Glutamatergic neuron (in vitro differentiated cells): ENCODE data around the gene TNFRSF6B. TPM values are rescaled to one million over a fixed set of nuclear protein-coding genes. Genes with fewer than 3 reads are reported as not detected.

Source experiments
- DNase-seq: peaks from one replicate; pipeline ENCODE4 v3.0.0; 2022
- H3K27ac Mint-ChIP-seq: one replicate; pipeline ENCODE4 v1.8.0; 2020; ENCODE audit warnings: mild to moderate bottlenecking, mixed read lengths, inconsistent platforms; ENCODE audit not compliant: unreplicated experiment
- H3K27me3 Mint-ChIP-seq: one replicate; pipeline ENCODE4 v1.8.0; 2020; ENCODE audit warnings: mild to moderate bottlenecking, moderate library complexity, mixed read lengths, inconsistent platforms; ENCODE audit not compliant: unreplicated experiment
- H3K36me3 Mint-ChIP-seq: one replicate; pipeline ENCODE4 v1.8.0; 2020; ENCODE audit warnings: mild to moderate bottlenecking, mixed read lengths, inconsistent platforms; ENCODE audit not compliant: unreplicated experiment
- H3K4me1 Mint-ChIP-seq: one replicate; pipeline ENCODE4 v1.8.0; 2020; ENCODE audit warnings: mild to moderate bottlenecking, low read depth, mixed read lengths, inconsistent platforms; ENCODE audit not compliant: unreplicated experiment
- H3K4me3 Mint-ChIP-seq: one replicate; pipeline ENCODE4 v1.8.0; 2020; ENCODE audit warnings: mild to moderate bottlenecking, mixed read lengths, inconsistent platforms; ENCODE audit not compliant: unreplicated experiment
- H3K9me3 Mint-ChIP-seq: one replicate; pipeline ENCODE4 v1.8.0; 2020; ENCODE audit warnings: mild to moderate bottlenecking, moderate library complexity, mixed read lengths, inconsistent platforms; ENCODE audit not compliant: unreplicated experiment
- total RNA-seq: library from RNA; stranded (reverse); fragmentation: NEBNext Ultra II Directional; extraction: Animal tissue kit (Norgen Biotek cat#: 25700); gene quantifications from one replicate; pipeline ENCODE4 v1.2.1, GENCODE V29; 2021; ENCODE audit not compliant: unreplicated experiment
- TF ChIP-seq, protein P1 (sequence below): fragments of 200-600 bp; sonication (generic); IDR thresholded peaks from one replicate; pipeline ENCODE4 v1.5.0; 2021; ENCODE audit not compliant: partially characterized antibody, unreplicated experiment

TNFRSF6B gene
- total RNA-seq, 1 donor from 2014 or later: not detected

DNA sequence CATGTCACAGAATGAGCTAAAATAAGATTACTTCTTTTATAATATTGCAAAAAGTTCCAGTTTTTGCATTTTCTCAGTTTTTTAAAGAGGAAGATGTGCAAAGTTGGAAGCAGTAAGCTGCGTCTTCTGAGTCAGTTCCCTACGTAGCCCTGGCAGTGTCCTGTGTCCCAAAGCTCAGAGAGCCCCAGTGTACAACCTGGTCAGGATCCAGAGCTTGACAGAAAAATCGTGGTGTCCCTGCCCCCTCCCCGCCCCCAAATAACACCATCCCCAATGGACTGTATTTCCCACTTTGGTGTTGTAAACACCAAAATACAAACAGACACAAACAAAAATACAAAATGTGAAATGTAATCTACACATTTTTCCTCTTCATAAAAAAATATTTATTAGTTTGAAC is 47.7 kb downstream of the TNFRSF6B start:
- TF ChIP-seq, protein P1, sequence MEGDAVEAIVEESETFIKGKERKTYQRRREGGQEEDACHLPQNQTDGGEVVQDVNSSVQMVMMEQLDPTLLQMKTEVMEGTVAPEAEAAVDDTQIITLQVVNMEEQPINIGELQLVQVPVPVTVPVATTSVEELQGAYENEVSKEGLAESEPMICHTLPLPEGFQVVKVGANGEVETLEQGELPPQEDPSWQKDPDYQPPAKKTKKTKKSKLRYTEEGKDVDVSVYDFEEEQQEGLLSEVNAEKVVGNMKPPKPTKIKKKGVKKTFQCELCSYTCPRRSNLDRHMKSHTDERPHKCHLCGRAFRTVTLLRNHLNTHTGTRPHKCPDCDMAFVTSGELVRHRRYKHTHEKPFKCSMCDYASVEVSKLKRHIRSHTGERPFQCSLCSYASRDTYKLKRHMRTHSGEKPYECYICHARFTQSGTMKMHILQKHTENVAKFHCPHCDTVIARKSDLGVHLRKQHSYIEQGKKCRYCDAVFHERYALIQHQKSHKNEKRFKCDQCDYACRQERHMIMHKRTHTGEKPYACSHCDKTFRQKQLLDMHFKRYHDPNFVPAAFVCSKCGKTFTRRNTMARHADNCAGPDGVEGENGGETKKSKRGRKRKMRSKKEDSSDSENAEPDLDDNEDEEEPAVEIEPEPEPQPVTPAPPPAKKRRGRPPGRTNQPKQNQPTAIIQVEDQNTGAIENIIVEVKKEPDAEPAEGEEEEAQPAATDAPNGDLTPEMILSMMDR: no peak
- no peak for DNase-seq
- H3K4me1 Mint-ChIP-seq: peaks cover 2% of the 10 kb centered on the region
- H3K36me3 Mint-ChIP-seq: no peaks in the 10 kb centered on the region
- H3K27me3 Mint-ChIP-seq: peaks cover 13% of the 10 kb centered on the region
- no peak overlapping the region for H3K27ac Mint-ChIP-seq
- H3K4me3 Mint-ChIP-seq: no peak overlapping the region
- H3K9me3 Mint-ChIP-seq: peaks cover 12% of the 10 kb centered on the region

DNA sequence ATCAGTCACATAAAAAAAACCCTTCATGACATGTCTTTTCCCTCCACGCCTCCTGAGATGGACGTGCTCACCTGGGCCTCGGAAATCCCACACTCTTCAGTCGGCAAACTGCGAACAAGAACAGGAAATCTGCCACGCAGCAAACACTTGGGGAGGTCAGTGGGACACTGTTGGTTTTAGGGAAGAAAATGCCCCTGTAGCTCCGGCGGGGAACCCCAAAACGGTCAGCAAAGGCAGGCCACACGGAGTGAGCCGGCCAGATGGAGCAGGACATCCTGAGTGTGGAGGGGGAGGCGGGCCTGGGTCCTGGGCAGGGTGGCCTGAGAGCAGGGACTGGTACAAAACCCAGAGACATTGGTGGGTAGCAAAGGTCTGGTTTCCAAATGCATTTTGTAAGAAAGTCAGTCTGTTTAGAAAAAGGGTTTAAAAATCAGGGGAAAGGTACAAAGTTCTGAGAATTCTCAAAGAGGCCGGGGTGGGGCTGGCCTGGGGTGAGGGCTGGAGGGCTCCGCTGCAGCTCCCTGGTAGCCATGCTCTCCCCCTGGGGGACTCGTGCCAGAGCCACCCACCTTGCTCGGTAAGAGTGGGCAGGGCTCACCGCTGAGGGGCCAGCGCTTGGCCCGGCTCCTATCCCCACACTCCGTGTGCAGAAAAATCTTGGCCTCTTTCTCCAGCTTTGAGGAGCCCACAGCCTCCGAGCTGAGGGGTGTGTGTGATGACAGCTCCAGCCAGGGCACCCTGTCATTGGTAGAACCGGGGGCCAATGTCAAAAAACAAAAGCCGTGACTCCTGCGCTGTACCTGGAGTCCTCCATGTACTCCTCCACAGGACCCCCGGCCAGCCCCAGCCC is 48.3 kb downstream of the TNFRSF6B start:
- DNase-seq: no peak
- TF ChIP-seq, protein P1: no peak
- Mint-ChIP-seq H3K27me3 (peaks cover 13% of the 10 kb centered on the region), H3K4me3 (no peak overlapping the region), H3K4me1 (peaks cover 2% of the 10 kb centered on the region), H3K36me3 (no peaks in the 10 kb centered on the region), H3K27ac (no peak overlapping the region), H3K9me3 (peaks cover 12% of the 10 kb centered on the region)

DNA sequence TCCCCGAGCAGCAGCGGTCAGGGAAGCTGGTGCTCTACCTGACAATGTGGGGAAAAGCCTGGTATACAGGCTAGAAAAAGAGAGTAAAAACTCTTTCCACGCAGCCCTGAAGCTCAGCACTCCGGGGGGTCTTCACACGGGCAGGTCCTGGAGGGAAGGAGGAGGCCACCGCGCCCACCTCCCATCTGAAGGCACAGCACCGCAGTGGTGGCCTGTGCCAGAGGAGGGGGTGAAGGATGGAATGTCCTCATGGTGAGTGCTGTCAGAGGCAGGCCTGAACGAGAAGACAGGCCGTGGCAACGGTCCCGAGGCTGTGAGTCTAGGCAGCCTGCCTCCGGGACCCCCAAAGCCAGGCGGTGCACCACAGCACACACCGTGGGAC is 49.0 kb downstream of the TNFRSF6B start:
- peak overlapping the region; percentile 34 for H3K27ac Mint-ChIP-seq
- H3K27me3 Mint-ChIP-seq: peaks cover 13% of the 10 kb centered on the region
- no peak overlapping the region for H3K4me3 Mint-ChIP-seq
- no peaks in the 10 kb centered on the region for H3K36me3 Mint-ChIP-seq
- H3K9me3 Mint-ChIP-seq: peaks cover 12% of the 10 kb centered on the region
- TF ChIP-seq, protein P1: no peak
- H3K4me1 Mint-ChIP-seq: peaks cover 2% of the 10 kb centered on the region
- DNase-seq: no peak

DNA sequence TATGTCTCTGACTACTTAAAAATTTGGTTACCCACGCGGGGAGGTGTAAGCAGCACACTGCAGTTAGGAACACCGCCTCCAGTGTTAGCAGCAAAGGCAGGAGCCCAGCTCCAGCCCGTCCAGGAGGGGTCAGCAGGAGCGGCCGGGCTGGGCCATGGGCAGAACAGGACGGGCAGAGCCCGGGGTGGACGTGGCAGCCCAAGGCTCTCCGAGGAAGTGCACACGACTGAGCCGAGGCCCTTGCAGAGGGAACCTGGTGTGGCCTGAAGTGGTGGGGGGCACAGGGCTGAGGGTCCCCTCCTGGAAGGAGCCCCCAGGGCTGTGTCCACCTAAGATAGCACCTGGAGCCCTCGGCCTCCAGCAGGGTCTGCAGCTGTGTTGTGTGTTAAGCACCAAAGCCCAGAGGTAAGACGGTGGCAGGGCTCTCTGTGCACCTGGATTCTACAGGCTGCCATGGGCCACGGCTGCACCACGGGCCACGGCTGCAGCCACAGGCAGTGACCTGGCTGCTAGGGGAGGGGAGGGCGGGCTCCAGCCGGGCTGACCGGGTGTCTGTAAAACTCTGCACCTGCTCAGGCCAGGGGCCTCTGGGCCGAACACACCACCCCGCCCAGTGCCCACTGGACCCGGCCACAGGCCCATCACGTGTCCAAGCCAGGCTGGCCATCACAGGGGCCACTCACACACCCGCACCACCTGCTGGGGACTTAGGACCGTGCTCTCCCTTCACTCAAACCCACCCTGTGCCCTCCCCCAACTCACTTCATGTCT is 49.7 kb downstream of the TNFRSF6B start:
- Mint-ChIP-seq H3K4me3 (peak overlapping the region; percentile 61), H3K9me3 (peaks cover 14% of the 10 kb centered on the region), H3K36me3 (no peaks in the 10 kb centered on the region), H3K27ac (no peak overlapping the region), H3K4me1 (peaks cover 2% of the 10 kb centered on the region), H3K27me3 (peaks cover 13% of the 10 kb centered on the region)
- DNase-seq: no peak
- TF ChIP-seq, protein P1: no peak

DNA sequence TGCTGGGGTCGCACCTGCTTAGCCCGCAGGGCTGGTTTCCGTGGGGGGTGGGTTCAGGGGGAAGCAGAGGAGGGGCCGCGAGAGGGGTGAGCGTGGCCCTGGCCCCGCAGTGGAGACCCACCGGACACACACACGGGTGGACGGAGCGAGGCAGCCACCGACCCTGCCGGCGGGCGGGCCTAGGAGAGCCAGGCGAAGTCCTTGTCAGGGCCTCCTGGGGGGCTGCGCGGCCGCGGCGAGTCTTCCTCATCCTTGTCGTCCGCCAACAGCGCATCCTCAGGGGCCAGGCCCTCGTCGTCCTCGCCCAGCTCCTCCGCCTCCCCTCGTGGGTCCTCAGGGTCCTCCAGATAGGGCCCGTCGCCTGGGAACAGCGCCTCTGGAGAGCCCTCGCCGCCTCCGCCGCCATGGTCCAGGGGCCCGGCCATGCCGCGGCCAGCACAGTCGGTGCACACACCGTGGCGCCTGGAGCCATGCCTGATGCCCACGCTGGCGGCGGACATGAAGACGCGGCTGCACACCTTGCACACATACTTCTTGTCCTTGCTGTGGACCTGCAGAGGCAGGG is 50.4 kb downstream of the TNFRSF6B start:
- H3K36me3 Mint-ChIP-seq: no peaks in the 10 kb centered on the region
- TF ChIP-seq, protein P1: no peak
- no peak overlapping the region for H3K27ac Mint-ChIP-seq
- H3K27me3 Mint-ChIP-seq: peaks cover 13% of the 10 kb centered on the region
- H3K4me1 Mint-ChIP-seq: peaks cover 2% of the 10 kb centered on the region
- no peak for DNase-seq
- H3K4me3 Mint-ChIP-seq: no peak overlapping the region
- peaks cover 14% of the 10 kb centered on the region for H3K9me3 Mint-ChIP-seq
